VCaP (cell line): ENCODE data around the gene ZPBP2.

Experiments used
- H3K27ac ChIP-seq: fragments of 450-650 bp; 2 replicates; pipeline ENCODE4 v1.5.1; 2017
- CTCF ChIP-seq: fragments of 450-650 bp; conservative IDR thresholded peaks from 2 replicates; pipeline ENCODE4 v1.5.1; 2017; ENCODE audit warnings: mild to moderate bottlenecking, moderate library complexity

ZPBP2 gene

DNA sequence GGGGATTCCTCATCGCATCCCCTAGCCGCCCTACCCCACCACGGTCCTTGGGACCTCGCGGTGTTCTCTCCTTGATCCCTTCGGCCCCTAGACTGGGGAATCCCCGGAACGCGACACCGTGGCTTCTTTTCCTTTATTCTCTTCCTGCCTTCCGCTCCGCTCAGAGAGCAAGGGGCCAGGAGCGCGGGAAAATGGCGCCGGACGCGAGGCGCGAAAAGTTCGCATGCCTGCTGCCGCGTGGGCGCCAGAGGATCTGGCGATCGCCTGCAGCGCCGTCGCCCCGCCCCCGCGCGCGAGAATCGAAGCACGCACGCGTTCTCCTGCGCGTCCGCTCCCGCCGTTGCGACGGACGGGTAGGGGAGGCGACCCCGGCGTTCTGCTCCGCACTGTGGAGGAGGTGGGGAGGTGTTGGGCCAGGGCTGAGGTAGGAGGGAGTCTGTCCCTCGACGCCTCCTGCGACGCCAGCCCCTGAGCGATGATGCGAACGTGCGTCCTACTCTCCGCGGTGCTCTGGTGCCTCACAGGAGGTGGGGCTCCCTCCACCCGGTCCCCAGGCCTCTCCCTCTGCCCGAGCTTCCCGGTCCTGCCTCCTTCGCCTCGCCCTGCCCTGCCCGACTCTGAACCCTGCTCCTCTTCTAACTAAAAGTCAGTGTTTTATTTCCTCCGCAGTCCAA lies at the start of gene ZPBP2:
TSS of gene ZPBP2 (plus strand) at position 323 of the 674 bp plus-strand sequence. CDS start at position 476, 153 bp downstream.
- H3K27ac ChIP-seq: no peak within 1 kb of the TSS
- no peak for TF ChIP-seq CTCF

DNA sequence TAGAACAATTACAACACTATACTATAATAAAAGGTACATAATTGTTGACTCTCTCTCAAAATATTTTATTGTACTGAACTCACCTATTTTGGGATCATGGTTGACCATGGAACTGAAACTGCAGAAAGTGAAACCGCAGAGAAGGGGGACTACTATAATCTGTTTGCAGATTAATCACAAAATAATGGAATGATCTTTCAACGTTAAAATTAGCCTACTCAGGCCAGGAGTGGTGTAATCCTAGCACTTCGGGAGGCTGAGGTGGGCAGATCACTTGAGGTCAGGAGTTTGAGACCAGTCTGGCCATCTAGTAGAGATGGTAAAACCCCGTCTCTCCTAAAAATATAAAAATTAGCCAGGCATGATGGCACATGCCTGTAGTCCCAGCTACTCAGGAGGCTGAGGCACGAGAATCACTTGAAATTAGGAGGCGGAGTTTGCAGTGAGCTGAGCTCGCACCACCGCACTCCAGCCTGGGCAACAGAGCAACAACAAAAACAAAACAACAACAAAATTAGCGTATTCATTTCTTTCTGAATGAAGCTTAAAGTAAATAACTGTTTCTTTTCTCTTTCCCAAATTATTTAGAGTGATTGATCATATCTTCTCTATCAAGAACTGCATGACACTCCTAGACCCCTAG lies 49.5 kb upstream of the ZPBP2 start:
- TF ChIP-seq CTCF: no peak
- no peak overlapping the region for H3K27ac ChIP-seq

GRCh38 chr17:39820541-39820940 lies 47.5 kb upstream of the ZPBP2 start:
- H3K27ac ChIP-seq: no peak overlapping the region
- no peak for TF ChIP-seq CTCF

GRCh38 chr17:39820987-39821386 lies 47.0 kb upstream of the ZPBP2 start:
- no peak for TF ChIP-seq CTCF
- H3K27ac ChIP-seq: no peak overlapping the region

- no peak for TF ChIP-seq CTCF
- H3K27ac ChIP-seq: no peak overlapping the region
Observed at GRCh38 chr17:39822051-39822451, 46.0 kb upstream of the ZPBP2 start.

DNA sequence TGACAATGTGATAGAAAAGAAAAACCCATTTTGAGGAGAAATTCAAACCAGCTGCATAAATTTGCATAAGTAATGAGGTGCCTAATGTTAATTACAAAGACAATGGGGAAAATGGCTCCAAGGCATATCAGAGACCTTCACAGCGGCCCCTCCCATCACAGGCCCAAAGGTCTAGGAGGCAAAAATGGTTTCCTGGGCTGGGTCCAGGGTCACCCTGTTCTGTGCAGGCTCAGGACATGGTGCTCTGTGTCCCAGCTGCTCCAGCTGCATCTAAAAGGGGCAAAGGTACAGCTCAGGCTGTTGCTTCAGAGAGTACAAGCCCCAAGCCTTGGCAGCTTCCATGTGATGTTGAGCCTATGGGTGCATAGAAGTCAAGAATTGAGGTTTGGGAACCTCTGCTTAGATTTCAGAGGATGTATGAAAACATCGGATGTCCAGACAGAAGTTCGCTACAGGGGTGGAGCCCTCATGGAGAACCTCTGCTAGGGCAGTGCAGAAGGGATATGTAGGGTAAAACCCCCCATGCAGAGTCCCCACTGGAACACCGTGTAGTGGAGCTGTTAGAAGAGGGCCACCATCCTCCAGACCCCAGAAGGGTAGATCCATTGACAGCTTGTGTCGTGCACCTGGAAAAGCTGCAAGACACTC lies 44.5 kb upstream of the ZPBP2 start:
- H3K27ac ChIP-seq: no peak overlapping the region
- no peak for TF ChIP-seq CTCF

GRCh38 chr17:39826334-39826733 lies 41.7 kb upstream of the ZPBP2 start:
- no peak for TF ChIP-seq CTCF
- H3K27ac ChIP-seq: no peak overlapping the region
